AG04450 (cell line): ENCODE results near the gene CHST5. TPM values are rescaled to one million over a fixed set of nuclear protein-coding genes. Genes with fewer than 3 reads are reported as not detected.

Experiments
- CTCF ChIA-PET: fragments of 300-600, 350-600 bp; formaldehyde crosslinking; extraction: SDS; loops from one replicate; lab custom pipeline; 2022; ENCODE audit warnings: antibody characterized with exemption, inconsistent platforms; lab: Charles Lee
- POLR2A ChIA-PET: fragments of 350-600 bp; formaldehyde crosslinking; extraction: SDS; loops from one replicate; lab custom pipeline; 2021; ENCODE audit warnings: antibody characterized with exemption, inconsistent platforms; lab: Yijun Ruan, JAX
- DNase-seq: peaks from one replicate; pipeline ENCODE4 v3.0.0-alpha.2; 2011; ENCODE audit warnings: low read depth, low spot score
- H3K27ac ChIP-seq: one replicate; pipeline ENCODE4 v1.5.1; 2012; ENCODE audit warnings: low read depth, low read length, control low read depth
- H3K27me3 ChIP-seq: one replicate; pipeline ENCODE4 v1.6.0; 2012; ENCODE audit warnings: low read length; ENCODE audit not compliant: control insufficient read depth, insufficient read depth
- H3K4me3 ChIP-seq: 2 replicates; pipeline ENCODE4 v1.5.1; 2011; ENCODE audit warnings: mild to moderate bottlenecking, low read depth, low read length, control low read depth
- H3K9me3 ChIP-seq: 2 replicates; pipeline ENCODE4 v1.5.1; 2012; ENCODE audit warnings: low read length; ENCODE audit not compliant: control insufficient read depth, insufficient read depth
- CTCF ChIP-seq: IDR thresholded peaks from 2 replicates; pipeline ENCODE4 v1.5.1; 2011; ENCODE audit warnings: low read depth, low read length, control low read depth, inconsistent platforms
- polyA minus RNA-seq: library from RNA; depleted of rRNA, polyadenylated mRNA; stranded (reverse); fragments of >200 nt; gene quantifications from 2 replicates; pipeline ENCODE4 v1.2.3, GENCODE V29; 2011; rRNA and poly(A)+ RNA removed
- polyA plus RNA-seq: library from polyadenylated mRNA; depleted of rRNA; stranded (reverse); fragments of >200 nt; gene quantifications from 2 replicates; pipeline ENCODE4 v1.2.3, GENCODE V29; 2011; rRNA removed

CHST5 gene
- polyA plus RNA-seq (not detected in 2 replicates), polyA minus RNA-seq (not detected in 2 replicates)

GRCh38 chr16:75535901-75536300 lies at the start of gene CHST5:
TSS of gene CHST5 (minus strand) at chr16:75536108. CDS start at chr16:75530384, 5,724 bp downstream.
- TF ChIP-seq CTCF = no peak
- POLR2A ChIA-PET = no interaction called here

GRCh38 chr16:75584108-75584507 lies 48.2 kb upstream of the CHST5 start:
- no peaks in the 10 kb centered on the region for H3K27me3 ChIP-seq
- H3K27ac ChIP-seq = no peak overlapping the region
- H3K9me3 ChIP-seq = no peaks in the 10 kb centered on the region
- no peak for TF ChIP-seq CTCF
- no peak overlapping the region for H3K4me3 ChIP-seq
- POLR2A ChIA-PET = no interaction called here
- DNase-seq = no peak
- CTCF ChIA-PET = interaction anchor here (1.3 kb wide), 1 partner anchor 119 kb away, joined by 3 read pairs; no protein-coding TSS in a partner anchor

More at GRCh38 chr16:75535901-75536300, at the start of gene CHST5:
- Histone ChIP-seq H3K4me3 (no peak within 1 kb of the TSS), H3K27me3 (peaks cover 14% of the 10 kb centered on the region), H3K9me3 (no peaks in the 10 kb centered on the region), H3K27ac (no peak within 1 kb of the TSS)
- DNase-seq = no peak
- CTCF ChIA-PET = interaction anchor here (1.5 to 2.2 kb wide), 2 partner anchors 19 to 71 kb away, joined by 4 to 9 read pairs; no protein-coding TSS in a partner anchor

GRCh38 chr16:75579281-75579834 lies 43.5 kb upstream of the CHST5 start:
- Histone ChIP-seq H3K27ac (no peak overlapping the region), H3K9me3 (no peaks in the 10 kb centered on the region), H3K27me3 (no peaks in the 10 kb centered on the region), H3K4me3 (no peak overlapping the region)
- DNase-seq = no peak
- ChIA-PET POLR2A (no interaction called here), CTCF (interaction anchor here (1.1 to 1.3 kb wide), 4 partner anchors 10 to 62 kb away, joined by 3 to 5 read pairs (median 3); no protein-coding TSS in a partner anchor)
- TF ChIP-seq CTCF = no peak

GRCh38 chr16:75578725-75579124 lies 42.8 kb upstream of the CHST5 start:
- no peak for DNase-seq
- no peak overlapping the region for H3K4me3 ChIP-seq
- ChIA-PET POLR2A (no interaction called here), CTCF (interaction anchor here (1.1 to 1.3 kb wide), 4 partner anchors 10 to 62 kb away, joined by 3 to 5 read pairs (median 3); no protein-coding TSS in a partner anchor)
- H3K27me3 ChIP-seq = no peaks in the 10 kb centered on the region
- H3K27ac ChIP-seq = no peak overlapping the region
- TF ChIP-seq CTCF = no peak
- no peaks in the 10 kb centered on the region for H3K9me3 ChIP-seq

- Histone ChIP-seq H3K27ac (no peak overlapping the region), H3K4me3 (no peak overlapping the region), H3K27me3 (no peaks in the 10 kb centered on the region), H3K9me3 (no peaks in the 10 kb centered on the region)
- CTCF ChIA-PET = interaction anchor here (1.1 kb wide), 1 partner anchor 11 kb away, joined by 3 read pairs; no protein-coding TSS in a partner anchor
- TF ChIP-seq CTCF = no peak
- no peak for DNase-seq
- POLR2A ChIA-PET = no interaction called here
Observed at GRCh38 chr16:75578212-75578611, 42.3 kb upstream of the CHST5 start.
